ENCODE data around the gene BBOX1.
"Not testable (repeated sequence)": the region's sequence is repeated elsewhere in the genome, so short reads cannot be mapped to it uniquely, and the experiment has no call there.

The BBOX1 gene

GRCh38 chr11:27083782-27084181 lies 43.2 kb downstream of the BBOX1 start:
- no peak for DNase-seq (ENCODE audit: low read depth)

DNA sequence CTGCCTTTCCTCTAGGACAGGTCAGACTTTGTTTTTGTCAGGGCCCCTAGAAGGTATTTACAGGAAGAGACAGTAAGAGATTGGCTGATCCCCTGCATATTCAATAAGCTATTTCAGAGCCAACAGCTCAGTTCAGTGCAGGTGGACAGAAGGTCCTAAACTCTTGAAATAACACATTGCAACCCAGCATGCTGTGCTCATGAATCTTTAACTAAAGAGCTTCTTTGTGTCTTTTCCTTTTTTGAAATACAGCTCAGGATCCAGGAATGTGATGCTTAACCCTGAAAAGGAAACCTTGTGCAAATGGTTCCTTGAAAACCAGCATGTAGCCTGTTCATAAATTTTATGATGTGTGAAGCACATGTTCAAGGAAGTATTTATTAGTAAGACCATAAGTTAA lies 43.9 kb downstream of the BBOX1 start:
- no peak for DNase-seq (ENCODE audit: low read depth)

GRCh38 chr11:27085111-27085510 lies 44.5 kb downstream of the BBOX1 start:
- DNase-seq (ENCODE audit: low read depth) = no peak

GRCh38 chr11:27085605-27086004 lies 45.0 kb downstream of the BBOX1 start:
- DNase-seq (ENCODE audit: low read depth) = no peak

GRCh38 chr11:27087432-27087831 lies 46.8 kb downstream of the BBOX1 start:
- DNase-seq (ENCODE audit: low read depth) = no peak

DNA sequence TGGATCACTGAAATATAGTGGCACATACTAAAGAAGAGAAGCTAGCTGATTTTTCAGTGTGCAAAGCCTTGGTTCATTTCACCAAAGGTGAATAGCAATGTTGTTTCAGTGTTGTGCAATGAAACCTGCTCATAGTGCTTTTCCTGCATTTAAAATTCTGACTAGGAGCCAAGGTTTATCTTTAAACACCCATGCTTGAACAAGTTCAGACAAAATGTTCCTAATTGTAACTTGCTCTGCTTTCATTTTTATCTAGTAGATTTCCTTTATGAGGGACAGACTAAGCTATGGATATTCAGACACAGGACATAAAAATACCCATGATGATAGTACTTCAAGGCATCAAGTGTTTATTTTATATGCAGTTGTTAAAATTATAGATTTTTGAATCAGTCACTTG lies 47.7 kb downstream of the BBOX1 start:
- no peak for DNase-seq (ENCODE audit: low read depth)

- DNase-seq (ENCODE audit: low read depth) = no peak
Measured at GRCh38 chr11:27089746-27090145, 49.1 kb downstream of the BBOX1 start.

DNA sequence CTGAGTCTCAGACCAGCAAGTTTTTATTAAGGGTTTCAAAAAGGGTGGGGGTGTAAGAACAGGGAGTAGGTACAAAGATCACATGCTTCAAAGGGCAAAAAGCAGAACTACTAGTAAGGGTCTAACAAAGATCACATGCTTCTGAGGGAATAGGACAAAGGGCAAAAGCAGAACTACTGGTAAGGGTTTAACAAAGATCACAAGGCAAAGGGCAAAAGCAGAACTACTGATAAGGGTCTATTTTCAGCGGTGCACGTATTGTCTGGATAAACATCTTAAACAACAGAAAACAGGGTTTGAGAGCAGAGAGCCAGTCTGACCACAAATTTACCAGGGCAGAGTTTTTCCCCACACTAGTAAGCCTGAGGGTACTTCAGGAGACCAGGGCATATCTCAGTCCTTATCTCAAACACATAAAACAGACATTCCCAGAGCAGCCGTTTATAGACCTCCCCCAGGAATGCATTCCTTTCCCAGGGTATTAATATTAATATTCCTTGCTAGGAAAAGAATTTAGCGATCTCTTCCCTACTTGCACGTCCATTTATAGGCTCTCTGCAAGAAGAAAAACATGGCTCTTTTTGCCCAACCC lies 49.8 kb downstream of the BBOX1 start:
- DNase-seq (ENCODE audit: low read depth) = not testable (repeated sequence)

GRCh38 chr11:27094120-27094519 lies 53.5 kb downstream of the BBOX1 start:
- DNase-seq (ENCODE audit: low read depth) = no peak

- no peak for DNase-seq (ENCODE audit: low read depth)
Measured at GRCh38 chr11:27095059-27095458, 54.4 kb downstream of the BBOX1 start.

- no peak for DNase-seq (ENCODE audit: low read depth)
Measured at GRCh38 chr11:27095887-27096286, 55.3 kb downstream of the BBOX1 start.

DNA sequence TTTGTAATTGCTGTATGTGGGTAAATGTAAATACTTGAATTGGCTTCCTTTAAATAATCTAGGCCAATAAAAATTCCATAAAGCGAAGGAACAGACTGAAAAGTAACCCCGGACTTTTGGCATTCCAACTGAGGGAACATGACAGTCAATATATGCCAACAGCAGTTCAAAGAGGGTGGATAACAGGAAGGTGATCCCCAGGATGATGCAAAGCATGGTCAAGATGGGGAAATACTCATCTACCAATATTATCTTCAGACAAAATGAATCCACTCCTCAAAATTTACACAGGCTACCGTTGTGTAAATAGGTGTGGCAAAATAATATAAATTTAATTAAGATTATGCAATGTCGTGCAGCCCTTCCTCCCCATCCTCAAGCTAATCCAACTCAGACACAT lies 56.9 kb downstream of the BBOX1 start:
- no peak for DNase-seq (ENCODE audit: low read depth)

GRCh38 chr11:27100534-27100933 lies 59.9 kb downstream of the BBOX1 start:
- no peak for DNase-seq (ENCODE audit: low read depth)

- DNase-seq (ENCODE audit: low read depth) = no peak
Measured at GRCh38 chr11:27107548-27107947, 66.9 kb downstream of the BBOX1 start.

DNA sequence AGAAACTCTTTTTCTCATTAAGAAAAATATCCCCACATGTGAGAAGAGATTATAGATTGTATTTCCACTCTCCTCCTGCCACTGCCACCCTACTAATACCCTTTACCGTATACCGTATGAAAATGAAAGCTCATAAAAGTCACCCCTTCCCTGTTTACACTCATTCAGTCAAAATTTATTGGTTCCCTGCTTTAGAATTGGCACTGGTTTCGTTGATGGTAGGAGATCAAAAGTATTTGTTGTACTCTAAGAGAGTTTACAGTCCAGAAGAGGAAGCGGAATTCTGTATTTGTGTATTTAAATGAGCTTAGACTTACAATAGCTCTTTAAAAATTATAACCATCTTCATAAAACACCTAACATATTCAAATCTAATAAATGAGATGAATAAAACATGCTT lies 68.2 kb downstream of the BBOX1 start:
- DNase-seq (ENCODE audit: low read depth) = no peak

GRCh38 chr11:27111896-27112295 lies 71.3 kb downstream of the BBOX1 start:
- DNase-seq (ENCODE audit: low read depth) = no peak

GRCh38 chr11:27112946-27113345 lies 72.3 kb downstream of the BBOX1 start:
- DNase-seq (ENCODE audit: low read depth) = no peak

DNA sequence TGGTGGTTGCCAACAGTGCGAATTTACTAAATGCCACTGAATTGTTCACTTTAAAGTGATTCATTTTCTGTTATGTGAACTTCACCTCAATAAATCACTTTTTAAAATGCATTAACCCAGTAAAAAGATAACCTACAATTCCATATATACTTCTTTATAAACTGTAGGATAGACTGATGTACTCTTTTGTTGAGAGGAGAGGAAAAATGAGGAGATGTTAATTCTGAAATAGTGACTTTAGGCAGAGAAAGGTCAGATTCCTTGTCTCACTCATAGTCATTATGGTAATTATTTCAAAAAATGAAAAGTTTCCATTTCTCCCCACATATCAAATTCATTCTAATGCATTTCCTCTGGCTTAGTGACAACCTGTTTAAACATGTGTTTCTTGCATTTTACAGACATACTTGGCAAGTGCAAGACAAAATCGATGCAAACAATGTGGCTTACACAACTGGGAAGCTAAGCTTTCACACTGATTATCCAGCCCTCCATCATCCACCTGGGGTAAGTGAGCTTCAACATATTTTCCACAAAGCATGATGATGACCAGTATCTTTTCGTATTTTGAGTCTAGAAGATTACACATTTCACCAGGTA lies 74.5 kb downstream of the BBOX1 start:
- DNase-seq (ENCODE audit: low read depth) = no peak

GRCh38 chr11:27116684-27117083 lies 76.1 kb downstream of the BBOX1 start:
- DNase-seq (ENCODE audit: low read depth) = no peak

DNA sequence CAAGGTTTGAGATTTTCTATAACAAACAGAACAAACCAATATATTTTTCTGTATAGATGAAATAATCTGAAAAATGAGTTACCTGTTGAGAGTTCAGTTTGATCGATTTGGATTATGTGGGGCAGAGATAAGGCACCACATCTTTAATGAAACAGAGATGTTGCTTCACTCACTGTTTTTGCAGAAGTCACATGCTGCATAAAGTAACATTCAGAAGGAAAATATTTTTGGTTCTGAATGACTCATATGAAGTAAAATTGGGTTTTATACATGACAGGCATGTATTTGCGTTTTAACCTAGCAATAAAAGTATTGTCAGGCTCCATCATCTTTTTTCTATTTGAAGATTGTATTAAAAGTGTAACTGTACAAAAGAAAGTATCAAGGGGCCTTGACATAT lies 77.8 kb downstream of the BBOX1 start:
- DNase-seq (ENCODE audit: low read depth) = no peak

GRCh38 chr11:27118949-27119348 lies 78.3 kb downstream of the BBOX1 start:
- DNase-seq (ENCODE audit: low read depth) = no peak

DNA sequence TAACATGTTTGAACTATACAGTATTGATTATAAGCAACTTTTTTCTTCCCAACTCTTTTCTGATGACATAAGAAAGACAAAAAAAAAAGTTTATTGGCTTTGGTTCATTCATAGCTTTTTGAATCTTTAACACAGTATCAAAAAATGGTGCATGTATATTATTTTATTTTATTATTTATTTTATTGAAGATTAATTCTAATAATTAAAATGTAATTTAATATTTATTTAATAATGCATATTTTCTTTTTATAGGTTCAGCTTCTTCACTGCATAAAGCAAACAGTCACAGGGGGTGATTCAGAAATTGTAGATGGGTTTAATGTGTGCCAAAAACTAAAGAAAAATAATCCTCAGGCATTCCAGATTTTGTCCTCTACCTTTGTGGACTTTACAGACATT lies 78.8 kb downstream of the BBOX1 start:
- DNase-seq (ENCODE audit: low read depth) = no peak

DNA sequence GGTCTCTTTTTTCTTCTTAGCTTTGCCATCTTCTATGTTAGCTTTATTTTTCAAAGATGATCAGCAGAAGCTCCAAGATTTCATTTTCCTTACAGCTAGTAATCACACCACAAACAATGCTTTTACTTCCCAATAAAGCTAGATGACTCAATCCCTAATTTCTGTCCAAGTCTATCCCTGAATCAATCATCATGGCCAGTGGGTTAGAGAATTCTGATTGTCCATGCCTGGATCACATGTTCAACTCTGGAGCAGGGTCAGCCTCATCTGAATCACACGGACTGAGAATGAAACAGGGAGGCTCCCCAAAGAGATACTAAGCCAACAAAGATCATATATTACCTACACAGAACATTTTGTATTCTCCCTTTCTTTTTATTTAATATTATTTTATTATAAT lies 79.6 kb downstream of the BBOX1 start:
- no peak for DNase-seq (ENCODE audit: low read depth)

GRCh38 chr11:27122001-27122400 lies 81.4 kb downstream of the BBOX1 start:
- peak; percentile 4 for DNase-seq (ENCODE audit: low read depth)
